PC-9 (cell line): ENCODE measurements around the gene KDM1B. TPM values are rescaled to one million over a fixed set of nuclear protein-coding genes. Genes with fewer than 3 reads are reported as not detected.

ENCODE experiments used
- BruUV-seq: library from RNA; stranded (reverse); fragments of 400-500 nt; replicated peaks from 2 replicates; lab custom pipeline; 2021; lab: Mats Ljungman, UMichigan
- CTCF ChIA-PET: fragments of 300-600 bp; sonication (Branson Sonifier 250); formaldehyde crosslinking; loops from one replicate; lab custom pipeline; 2022; ENCODE audit warnings: antibody characterized with exemption; lab: Charles Lee
- POLR2A ChIA-PET: fragments of 300-600 bp; sonication (Branson Sonifier 250); formaldehyde crosslinking; loops from one replicate; lab custom pipeline; 2022; ENCODE audit warnings: antibody characterized with exemption; ENCODE audit not compliant: unreplicated experiment; lab: Charles Lee
- DNase-seq, 2 experiments: peaks; one replicate each; pipeline versions ENCODE4 v3.0.0 to v3.0.0-alpha.2; 2015 to 2022; ENCODE audit warnings: mixed read lengths in 1 of 2
- H2AFZ ChIP-seq: fragments of 200-600 bp; sonication (generic); 2 replicates; pipeline ENCODE4 v1.8.1; 2017; ENCODE audit warnings: antibody characterized with exemption
- H3F3A ChIP-seq: fragments of 200-600 bp; sonication (generic); 2 replicates; pipeline ENCODE4 v1.8.1; 2017; ENCODE audit warnings: antibody characterized with exemption, mild to moderate bottlenecking, low read depth; ENCODE audit not compliant: insufficient read depth
- H3K27ac ChIP-seq: fragments of 200-600 bp; sonication (generic); 2 replicates; pipeline ENCODE4 v1.6.1; 2016; ENCODE audit warnings: mixed run types
- H3K27me3 ChIP-seq: fragments of 200-600 bp; sonication (generic); 2 replicates; pipeline ENCODE4 v1.6.1; 2016; ENCODE audit warnings: low read depth, mixed run types; ENCODE audit not compliant: insufficient read depth
- H3K36me3 ChIP-seq: fragments of 200-600 bp; sonication (generic); 2 replicates; pipeline ENCODE4 v1.6.1; 2016; ENCODE audit warnings: low read depth, mixed run types
- H3K4me1 ChIP-seq: fragments of 200-600 bp; sonication (generic); replicated peaks from 2 replicates; pipeline ENCODE4 v1.6.1; 2016; ENCODE audit warnings: mixed run types; ENCODE audit not compliant: insufficient read depth
- H3K4me2 ChIP-seq: fragments of 200-600 bp; sonication (generic); 2 replicates; pipeline ENCODE4 v1.6.1; 2017; ENCODE audit warnings: mixed run types
- H3K4me3 ChIP-seq: fragments of 200-600 bp; sonication (generic); 2 replicates; pipeline ENCODE4 v1.6.1; 2016; ENCODE audit warnings: mixed run types
- H3K79me2 ChIP-seq: fragments of 200-600 bp; sonication (generic); 2 replicates; pipeline ENCODE4 v1.6.1; 2017; ENCODE audit warnings: low read depth, mixed run types
- H3K9me2 ChIP-seq: fragments of 200-600 bp; sonication (generic); 2 replicates; pipeline ENCODE4 v1.8.1; 2017; ENCODE audit warnings: mild to moderate bottlenecking; ENCODE audit not compliant: insufficient read depth
- H3K9me3 ChIP-seq: fragments of 200-600 bp; sonication (generic); 2 replicates; pipeline ENCODE4 v1.8.1; 2016; ENCODE audit warnings: low read depth; ENCODE audit not compliant: insufficient read depth
- H4K20me1 ChIP-seq: fragments of 200-600 bp; sonication (generic); 2 replicates; pipeline ENCODE4 v1.8.1; 2017; ENCODE audit not compliant: insufficient read depth
- EZH2 ChIP-seq: fragments of 200-600 bp; sonication (generic); IDR thresholded peaks from 2 replicates; pipeline ENCODE4 v1.8.0; 2017; ENCODE audit warnings: antibody characterized with exemption, low read depth
- intact Hi-C: fragments of 100-400 bp; cut with micrococcal nuclease; formaldehyde crosslinking; loops from one replicate; pipeline ENCODE4 v1.10.0; 2022; ENCODE audit not compliant: unreplicated experiment
- total RNA-seq: library from RNA; stranded (reverse); gene quantifications from 2 replicates; pipeline ENCODE4 v1.2.3, GENCODE V29; 2021
- TF ChIP-seq, protein P1 (sequence below): fragments of 200-600 bp; sonication (generic); conservative IDR thresholded peaks from 2 replicates; pipeline ENCODE4 v1.6.1; 2017; ENCODE audit warnings: mixed run types, antibody characterized with exemption, mild to moderate bottlenecking, moderate library complexity

The KDM1B gene
- total RNA-seq, 1 experiment from 2014 or later: 21.5 TPM

DNA sequence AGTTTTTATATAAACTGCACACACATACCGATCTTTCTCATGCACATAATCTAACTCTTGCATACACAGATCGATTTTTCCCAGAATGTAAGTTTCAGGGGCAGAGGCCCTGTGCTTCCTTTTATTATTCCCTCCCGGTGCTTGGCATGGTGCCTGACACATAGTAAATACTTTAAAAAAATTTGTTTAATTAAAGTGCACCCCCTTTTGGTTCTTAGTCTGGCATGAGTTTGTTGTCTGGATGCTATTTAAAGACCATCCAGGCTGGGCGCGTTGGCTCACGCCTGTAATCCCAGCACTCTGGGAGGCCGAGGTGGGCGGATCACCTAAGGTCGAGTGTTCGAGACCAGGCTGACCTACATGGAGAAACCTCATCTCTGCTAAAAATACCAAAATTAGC lies 114.5 kb downstream of the KDM1B start:
- 0 out of 2 replicates have a peak, but pooled peaks cover 6% of the 10 kb centered on the region for H3K4me1 ChIP-seq
- H3K27ac ChIP-seq: no peak overlapping the region
- no peaks in the 10 kb centered on the region for H4K20me1 ChIP-seq
- H2AFZ ChIP-seq: no peak overlapping the region
- no peak for DNase-seq
- no peaks in the 10 kb centered on the region for H3K79me2 ChIP-seq
- 0 out of 2 replicates have a peak, but pooled peaks cover 6% of the 10 kb centered on the region for H3F3A ChIP-seq
- ChIA-PET POLR2A (interaction anchor here (0.5 to 0.6 kb wide), 2 partner anchors 162 to 674 kb away, joined by 3 to 10 read pairs; no protein-coding TSS in a partner anchor), CTCF (no interaction called here)
- no peak overlapping the region for H3K4me2 ChIP-seq
- TF ChIP-seq EZH2: no peak
- TF ChIP-seq, protein P1, sequence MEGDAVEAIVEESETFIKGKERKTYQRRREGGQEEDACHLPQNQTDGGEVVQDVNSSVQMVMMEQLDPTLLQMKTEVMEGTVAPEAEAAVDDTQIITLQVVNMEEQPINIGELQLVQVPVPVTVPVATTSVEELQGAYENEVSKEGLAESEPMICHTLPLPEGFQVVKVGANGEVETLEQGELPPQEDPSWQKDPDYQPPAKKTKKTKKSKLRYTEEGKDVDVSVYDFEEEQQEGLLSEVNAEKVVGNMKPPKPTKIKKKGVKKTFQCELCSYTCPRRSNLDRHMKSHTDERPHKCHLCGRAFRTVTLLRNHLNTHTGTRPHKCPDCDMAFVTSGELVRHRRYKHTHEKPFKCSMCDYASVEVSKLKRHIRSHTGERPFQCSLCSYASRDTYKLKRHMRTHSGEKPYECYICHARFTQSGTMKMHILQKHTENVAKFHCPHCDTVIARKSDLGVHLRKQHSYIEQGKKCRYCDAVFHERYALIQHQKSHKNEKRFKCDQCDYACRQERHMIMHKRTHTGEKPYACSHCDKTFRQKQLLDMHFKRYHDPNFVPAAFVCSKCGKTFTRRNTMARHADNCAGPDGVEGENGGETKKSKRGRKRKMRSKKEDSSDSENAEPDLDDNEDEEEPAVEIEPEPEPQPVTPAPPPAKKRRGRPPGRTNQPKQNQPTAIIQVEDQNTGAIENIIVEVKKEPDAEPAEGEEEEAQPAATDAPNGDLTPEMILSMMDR: no peak
- BruUV-seq: no TSS peak
- H3K9me3 ChIP-seq: no peaks in the 10 kb centered on the region
- intact Hi-C loops: no loop called here
- H3K36me3 ChIP-seq: no peaks in the 10 kb centered on the region
- H3K9me2 ChIP-seq: no peaks in the 10 kb centered on the region
- no peaks in the 10 kb centered on the region for H3K27me3 ChIP-seq
- no peak overlapping the region for H3K4me3 ChIP-seq

DNA sequence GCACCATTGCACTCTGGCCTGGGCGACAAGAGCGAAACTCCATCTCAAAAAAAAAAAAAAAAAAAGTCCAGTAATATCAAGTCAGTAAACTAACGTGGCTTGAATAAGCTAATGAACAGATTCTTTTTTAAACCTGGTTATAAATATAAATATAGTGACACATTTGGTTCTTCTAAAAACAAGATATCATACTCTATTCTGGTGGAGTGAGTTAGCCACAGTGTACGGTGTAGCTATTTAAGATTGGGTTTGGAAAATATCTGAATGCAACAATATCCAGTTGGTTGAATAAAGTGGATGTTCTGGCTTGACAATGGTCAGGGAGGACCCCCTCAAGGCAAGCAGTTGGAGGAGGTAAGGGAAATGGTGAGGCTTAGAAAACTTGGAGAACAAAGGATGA lies 115.0 kb downstream of the KDM1B start:
- H3K9me2 ChIP-seq: no peaks in the 10 kb centered on the region
- H3K4me2 ChIP-seq: no peak overlapping the region
- POLR2A ChIA-PET: interaction anchor here (0.6 kb wide), 1 partner anchor 162 kb away, joined by 3 read pairs; no protein-coding TSS in a partner anchor
- no peaks in the 10 kb centered on the region for H4K20me1 ChIP-seq
- H3K4me3 ChIP-seq: no peak overlapping the region
- no peaks in the 10 kb centered on the region for H3K27me3 ChIP-seq
- H3K4me1 ChIP-seq: 0 out of 2 replicates have a peak, but pooled peaks cover 3% of the 10 kb centered on the region
- H3K36me3 ChIP-seq: no peaks in the 10 kb centered on the region
- no peak overlapping the region for H3K27ac ChIP-seq
- H3K79me2 ChIP-seq: no peaks in the 10 kb centered on the region
- intact Hi-C loops: no loop called here
- no peak for TF ChIP-seq EZH2
- TF ChIP-seq, protein P1: no peak
- H2AFZ ChIP-seq: no peak overlapping the region
- no TSS peak for BruUV-seq
- 0 out of 2 replicates have a peak, but pooled peaks cover 6% of the 10 kb centered on the region for H3F3A ChIP-seq
- H3K9me3 ChIP-seq: no peaks in the 10 kb centered on the region
- no peak for DNase-seq
- CTCF ChIA-PET: no interaction called here

Other genes with a start within 250 kb of the KDM1B start
- gene KIF13A, start 167.8 kb upstream of the KDM1B start, total RNA-seq: 48.6 and 52.2 TPM in 2 replicates
- gene NHLRC1, start 32.7 kb upstream of the KDM1B start, total RNA-seq: 0.90 and 1.0 TPM in 2 replicates
- 7.0 and 10.5 TPM in 2 replicates for gene TPMT, start 345 bp upstream of the KDM1B start, total RNA-seq
- gene DEK, start 109.1 kb downstream of the KDM1B start, total RNA-seq: 192 and 260 TPM in 2 replicates
- gene RNF144B, start 231.9 kb downstream of the KDM1B start, total RNA-seq: 26.2 and 34.5 TPM in 2 replicates